Stimulated activated CD8-positive, alpha-beta memory T cell treated with anti-CD3 and anti-CD28 coated beads, Interleukin-7, amount 100 ng/mL, for 4 hours (primary cell): Measurements from ENCODE around the gene MB.

Source experiments
- DNase-seq, 2 donors: peaks; one replicate each; pipeline ENCODE4 v3.0.0-alpha.2; 2020; ENCODE audit warnings: low read depth in 2 of 2

MB gene

DNA sequence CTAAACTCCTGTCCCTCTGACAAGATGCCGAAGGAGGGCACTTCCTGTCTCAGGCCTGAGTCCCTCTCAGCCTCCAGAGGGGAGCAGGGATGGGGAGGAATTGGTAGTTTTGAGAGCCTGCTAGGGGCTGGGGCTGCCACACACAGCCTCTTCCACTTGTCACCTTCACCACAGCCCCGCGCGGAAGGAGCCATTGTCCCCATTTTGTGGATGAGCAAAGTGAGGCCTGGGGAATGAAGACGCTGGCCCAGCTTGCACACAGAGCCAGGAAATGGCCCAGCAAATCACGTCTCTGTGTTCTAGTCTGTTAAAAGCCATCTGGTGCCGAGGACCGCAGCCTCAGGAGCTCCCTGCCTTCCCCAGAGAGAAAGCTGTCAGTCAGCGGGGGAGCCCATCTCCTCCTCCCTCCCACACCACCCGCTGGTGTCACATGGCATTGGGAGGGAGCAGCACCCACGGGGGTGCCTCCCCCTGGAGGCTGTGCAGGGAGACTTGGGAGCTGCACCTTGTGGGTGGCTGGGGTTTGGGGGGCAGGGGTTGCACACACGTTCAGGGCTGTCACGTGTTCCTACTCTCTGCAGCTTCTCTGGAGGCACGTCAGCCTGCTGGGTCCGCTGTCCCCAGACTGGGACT, 41.9 kb downstream of the MB start:
- no peak for DNase-seq

DNA sequence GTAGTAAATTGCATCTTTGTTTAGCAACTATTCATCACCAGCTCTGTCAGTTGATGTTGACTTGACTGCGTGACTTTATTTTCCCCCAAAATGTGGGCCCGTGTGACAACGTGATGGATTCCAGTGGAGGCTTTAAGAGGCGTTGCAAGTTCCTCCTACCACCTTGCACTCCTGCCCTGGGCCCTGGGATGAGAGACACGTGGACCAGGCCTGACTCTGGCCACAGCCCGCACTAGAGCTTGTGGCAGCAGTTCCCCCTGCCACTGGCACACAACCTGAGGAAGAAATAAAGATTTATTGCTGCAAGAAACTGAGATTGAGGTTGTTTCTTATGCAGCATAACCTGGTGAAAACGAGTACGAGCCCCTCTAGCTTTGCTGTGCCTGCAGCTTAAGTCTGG, 44.6 kb downstream of the MB start:
- DNase-seq = no peak

DNA sequence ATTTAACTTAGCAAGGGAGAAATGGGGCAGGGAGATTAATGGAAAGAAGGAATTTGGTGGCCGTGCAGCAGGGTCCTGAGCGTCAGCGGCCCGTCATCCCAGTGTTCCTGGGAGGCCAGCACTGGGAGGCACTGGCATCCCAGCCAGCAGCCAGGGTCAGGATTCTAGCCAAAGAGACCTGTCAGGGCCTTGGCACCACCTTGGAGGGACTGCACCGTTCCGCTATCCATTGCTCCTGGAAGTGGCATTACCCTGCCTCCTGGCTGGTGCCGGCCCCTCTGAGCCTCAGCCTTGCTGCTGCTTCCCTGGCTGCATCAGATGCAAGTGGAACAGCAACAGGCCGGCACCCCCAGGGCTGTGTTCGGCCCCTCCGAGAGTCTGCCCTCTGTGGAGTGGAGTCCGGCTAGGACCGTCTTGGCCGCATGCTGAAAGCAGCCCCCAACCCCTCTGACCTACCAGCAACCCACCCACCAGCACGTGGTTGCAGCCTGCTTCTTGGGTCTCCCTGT, 46.4 kb downstream of the MB start:
- DNase-seq = no peak

DNA sequence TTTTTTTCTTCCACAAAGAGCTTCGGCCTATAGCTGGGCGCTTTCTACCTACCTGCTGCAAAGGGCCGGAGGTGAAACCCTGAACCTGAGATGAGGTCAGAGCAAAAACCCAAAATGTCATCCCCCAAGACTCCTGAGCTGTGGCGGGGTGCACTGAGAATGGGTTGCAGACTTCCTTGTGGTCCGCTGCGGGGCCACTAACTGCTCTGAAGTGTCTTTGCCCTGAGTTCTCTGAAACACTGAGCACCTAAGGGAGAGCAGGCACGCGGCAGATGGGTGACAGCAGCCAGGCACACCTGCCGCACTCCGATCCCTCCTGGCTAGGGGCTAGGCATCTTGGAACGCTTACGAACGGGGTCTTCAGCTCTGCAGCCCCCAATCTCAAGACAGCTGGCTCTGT, 47.2 kb downstream of the MB start:
- no peak for DNase-seq

DNA sequence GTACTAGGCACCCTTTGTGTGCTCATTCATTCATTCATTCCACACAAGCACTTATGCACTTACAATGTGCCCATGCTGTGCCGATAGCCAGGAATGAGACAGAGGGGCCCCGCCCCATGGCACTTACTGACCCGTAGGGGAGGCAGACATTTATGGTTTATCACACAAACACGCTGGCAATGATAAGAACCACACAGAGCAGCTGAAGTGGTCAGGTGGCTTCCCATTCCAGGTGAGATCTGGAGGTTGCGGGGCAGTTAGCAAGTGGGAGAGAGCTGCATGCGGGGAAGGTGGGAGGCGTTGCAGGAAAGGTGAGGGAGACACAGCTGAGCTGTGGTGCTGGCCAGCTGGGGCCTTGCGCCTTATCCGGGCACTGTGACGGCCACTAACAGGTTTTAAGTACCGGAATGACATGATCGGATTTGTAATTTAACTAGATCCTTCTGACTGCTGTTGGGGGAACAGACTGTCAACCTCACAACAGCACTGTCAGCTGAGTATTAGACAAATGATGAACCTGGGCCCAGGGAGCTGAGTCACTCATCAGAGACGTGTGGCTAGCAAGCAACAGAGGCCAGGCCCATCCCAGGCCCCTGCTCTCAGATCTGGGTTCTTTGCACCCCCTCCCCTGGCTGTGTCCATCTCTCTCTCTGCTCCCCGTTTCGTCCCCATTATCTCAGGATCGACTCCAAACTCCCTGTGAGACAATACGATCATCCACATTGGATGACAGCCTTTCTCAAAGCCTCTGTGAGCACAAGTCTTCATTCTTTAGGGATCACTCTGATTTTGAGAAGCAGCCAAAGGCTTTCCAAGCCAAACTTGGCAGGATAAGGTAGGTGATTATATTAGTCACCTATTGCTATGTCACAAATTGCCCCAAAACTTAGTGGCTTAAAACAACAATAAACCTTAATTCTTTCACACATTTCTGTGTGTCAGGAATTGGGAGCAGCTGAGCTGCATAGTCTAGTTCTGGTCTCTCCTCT, 48.1 kb downstream of the MB start:
- DNase-seq = no peak

DNA sequence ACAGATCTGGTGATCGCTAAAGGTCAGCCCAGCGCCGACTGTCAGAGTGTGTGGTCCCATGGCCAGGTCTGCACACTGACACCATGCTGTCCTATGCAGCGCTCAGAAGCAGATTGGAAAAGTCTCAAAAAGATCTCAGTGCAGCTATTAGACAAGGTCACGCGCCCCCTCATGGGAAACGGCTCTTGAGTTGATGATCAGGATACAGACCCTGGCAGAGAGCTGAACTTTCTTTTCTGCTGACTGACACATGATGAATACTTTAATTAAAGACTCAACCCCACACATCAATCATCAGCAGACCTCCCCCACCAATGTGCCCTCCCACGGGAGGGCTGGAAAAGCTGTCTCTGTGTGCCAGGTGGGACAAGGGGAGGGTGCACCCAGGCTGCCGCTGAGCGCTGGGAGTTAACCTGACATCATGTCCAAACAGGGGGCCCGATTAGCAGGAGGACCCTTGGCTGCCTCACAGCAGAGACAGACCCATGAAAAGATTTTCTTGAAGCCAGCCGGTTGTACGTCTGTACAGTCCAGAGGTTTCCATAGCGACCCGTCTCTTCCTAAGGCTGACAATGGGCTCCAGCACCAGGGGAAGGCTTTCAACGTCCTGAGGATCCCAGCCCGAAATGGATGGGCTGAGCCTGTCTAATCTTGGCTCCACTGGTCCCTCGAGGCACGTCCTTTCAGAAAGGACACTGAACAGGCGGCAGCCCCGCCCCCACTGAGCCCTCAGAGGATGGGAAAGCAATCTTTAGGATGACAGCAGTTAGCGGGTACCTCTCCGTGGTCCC, 49.6 kb downstream of the MB start:
- DNase-seq = no peak

DNA sequence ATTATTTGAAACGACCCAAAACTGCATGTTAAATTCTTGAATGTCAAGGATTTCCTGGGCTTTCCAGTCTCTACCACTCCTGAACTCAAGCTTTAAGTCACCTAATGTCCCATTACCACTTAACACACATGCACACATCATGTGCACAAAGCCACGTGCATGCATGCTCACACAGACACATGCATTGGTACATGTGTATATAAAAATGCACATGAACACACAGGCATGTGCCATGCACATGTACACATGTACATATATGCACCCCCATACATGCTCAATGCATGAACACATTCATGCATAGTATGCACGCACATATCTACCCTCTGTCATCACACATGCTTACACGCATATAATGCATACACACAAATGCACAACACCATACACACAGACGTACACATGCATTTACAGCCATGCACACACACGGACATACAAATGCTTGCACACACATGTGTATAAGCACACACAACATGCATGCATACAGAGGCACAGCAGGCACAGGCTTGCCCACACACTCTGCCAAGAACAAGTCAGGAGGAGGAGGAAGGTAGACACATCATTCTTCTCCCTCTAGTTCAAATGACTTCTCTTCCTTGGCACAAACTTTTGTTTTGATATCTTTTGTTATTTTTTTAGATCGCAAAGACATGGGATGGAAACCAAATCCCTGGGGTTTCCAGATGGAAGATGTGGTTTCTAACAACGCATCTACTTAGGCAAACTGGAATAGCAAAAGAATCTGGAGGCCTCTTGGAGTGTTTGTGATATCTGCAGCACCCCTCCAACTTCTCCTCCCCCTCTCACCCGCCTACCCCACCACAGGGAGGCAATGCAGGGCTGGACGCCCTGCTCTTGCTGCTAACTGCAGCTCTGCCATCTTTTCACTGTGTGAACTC, 51.9 kb downstream of the MB start:
- no peak for DNase-seq

DNA sequence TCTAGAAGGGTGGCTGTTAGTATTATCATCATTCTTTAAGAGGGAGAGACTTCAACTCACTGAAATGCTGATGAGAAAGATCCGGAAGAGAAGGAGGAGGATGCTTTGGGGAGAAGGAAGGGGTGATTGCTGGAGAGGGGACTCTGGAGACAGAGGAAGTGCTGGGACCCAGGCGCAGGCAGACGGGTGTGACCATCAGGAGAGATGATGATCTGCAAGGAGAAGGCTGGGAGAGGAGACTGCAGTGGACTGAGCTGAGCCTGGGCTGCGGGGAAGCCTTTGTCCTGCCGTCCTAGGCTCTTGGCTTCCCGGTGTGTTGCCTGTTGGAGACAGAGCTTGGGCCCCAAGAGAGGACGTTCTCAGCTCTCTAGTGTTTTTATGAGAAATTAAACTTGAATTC, 53.9 kb downstream of the MB start:
- no peak for DNase-seq

DNA sequence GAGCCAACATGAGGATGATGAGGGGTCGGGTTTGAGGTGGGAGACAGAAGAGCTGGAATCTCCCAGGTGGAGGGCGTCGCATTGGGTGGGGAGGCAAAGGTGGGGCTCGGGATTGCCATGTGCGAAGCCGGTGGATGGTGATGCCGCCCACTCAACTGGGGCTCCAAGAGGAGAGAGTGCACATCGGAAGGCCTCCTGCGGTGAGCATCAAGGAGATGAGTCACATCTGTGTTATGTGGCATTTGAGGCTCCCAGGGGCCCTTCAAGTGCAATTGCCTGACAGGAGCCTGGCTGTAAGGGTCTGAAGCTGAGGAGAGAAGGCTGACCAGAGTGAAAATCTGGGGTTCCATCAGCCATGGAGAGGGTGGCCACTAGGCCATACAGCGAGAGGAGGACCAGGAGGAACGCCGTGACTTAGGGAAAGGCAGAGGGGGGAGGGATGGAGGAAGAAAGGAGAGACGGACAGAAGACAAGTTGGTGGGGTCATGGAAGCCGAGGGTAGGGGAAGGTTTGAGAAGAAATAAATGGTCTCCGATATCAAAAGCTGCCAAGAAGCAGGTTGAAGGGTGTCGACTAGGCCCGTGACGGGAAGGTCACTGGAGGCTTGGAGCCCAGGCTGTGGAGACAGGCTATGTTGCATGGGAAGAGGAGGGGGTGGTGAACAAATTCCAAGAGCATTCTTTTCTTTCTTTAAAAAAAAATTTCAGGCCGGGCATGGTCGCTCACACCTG, 55.2 kb downstream of the MB start:
- DNase-seq = no peak

DNA sequence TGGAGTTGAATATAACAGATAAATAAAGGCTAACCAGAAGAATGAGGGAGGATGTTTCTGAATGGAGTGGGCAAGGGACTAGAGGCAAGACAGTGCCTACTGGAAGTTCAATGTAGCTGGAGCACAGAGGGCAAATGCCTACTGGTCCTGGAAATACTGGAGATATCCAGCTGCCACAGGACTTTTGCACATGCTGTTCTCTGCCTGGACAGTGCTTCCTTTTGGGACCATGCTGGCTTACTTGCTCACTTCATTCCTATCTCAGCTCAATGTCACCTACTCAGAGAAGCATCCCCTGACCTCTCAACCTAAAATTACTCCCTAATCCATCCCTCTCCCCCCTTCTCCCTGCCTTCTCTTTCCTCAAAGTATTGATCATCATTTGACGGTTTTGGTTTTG, 56.3 kb downstream of the MB start:
- DNase-seq = no peak

DNA sequence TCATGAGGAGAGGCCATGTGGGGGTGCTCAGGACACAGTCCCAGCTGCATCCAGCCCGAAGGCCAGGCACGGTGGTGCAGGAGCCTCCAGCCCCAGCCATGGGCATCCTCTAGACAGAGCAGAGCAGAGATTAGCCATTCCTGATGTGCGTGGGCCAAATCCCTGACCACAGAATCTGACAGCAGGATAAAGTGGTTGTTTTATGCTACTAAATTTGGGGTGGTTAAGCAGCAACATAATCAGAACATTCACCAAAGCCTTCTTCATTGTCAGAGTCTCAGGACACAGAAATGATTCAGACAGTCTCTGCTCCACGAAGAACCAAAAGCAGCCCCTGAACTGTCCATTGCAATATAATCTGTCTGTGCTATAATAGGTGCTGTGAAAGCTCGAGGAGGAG, 56.8 kb downstream of the MB start:
- DNase-seq = no peak

DNA sequence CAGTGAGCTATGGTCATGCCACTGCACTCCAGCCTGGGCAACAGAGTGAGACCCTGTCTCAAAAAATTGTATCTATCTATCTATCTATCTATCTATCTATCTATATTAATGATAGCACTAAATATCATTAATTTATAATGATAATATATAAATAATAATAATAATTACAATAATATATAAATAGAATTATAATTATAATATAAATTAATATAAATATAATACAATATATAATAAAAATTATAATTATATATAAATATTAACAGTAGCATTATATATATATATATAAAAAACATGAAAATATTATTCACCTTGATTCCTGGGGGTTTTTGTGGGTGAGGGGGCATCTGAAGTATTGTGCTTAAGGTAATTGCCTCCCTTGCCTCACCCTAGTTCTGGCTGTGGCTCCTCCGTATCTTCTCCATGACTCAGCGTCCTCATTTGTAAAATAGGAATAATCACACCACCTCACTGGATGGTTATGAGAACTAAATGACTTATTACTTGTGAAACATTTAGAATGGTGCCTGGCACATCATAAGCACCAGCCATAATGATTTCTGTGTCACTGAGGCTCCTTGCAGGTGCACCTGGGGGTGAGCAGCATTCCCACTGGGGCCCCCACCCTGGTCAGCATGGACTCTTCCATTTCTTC, 57.6 kb downstream of the MB start:
- no peak for DNase-seq

DNA sequence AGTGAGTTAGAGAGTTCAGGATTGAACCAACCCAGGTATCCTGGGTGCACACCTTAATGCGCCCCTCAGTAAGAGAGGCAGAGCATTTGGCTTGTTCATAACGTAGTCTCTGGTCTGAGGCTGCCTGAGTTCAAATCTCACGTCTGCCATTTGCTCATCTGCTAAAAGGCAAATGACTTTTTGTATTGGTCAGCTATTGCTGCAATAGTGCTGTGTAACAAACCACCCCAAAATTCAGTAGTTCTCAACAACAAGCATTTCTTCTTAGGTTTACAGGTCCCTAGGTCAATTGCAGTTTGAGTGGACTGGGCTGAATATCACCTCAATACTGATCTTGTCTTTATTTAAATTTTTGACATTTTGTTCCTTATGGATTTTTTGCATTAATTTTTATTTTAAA, 58.4 kb downstream of the MB start:
- DNase-seq = no peak

DNA sequence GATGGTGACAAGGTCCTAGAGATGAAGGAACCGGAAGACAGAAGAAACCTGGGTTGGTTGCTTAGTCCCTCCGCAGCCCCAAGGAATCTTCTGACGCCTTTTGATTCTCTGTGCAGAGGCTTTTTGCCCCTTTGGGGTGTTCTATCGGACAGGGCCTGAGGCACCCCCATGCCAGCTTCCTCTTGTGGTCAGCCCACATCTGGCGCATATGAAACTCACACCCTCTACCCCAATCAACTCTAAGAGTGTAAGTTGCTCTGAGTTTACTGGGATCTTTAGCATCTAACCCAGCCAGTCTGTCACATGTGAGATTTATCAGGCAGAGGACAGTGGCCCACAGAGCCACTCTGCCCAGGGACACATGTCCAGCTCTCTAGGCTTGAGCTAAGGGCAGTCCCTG, 59.1 kb downstream of the MB start:
- no peak for DNase-seq
